Nephron progenitor cell (in vitro differentiated cells): Measurements from ENCODE around the gene ANKUB1.

ENCODE experiments used
- DNase-seq: peaks from one replicate; pipeline ENCODE4 v3.0.0; 2021
- H3K27ac Mint-ChIP-seq: 2 replicates; pipeline ENCODE4 v1.8.0; 2021; ENCODE audit warnings: mild to moderate bottlenecking, moderate library complexity, mixed read lengths
- H3K27me3 Mint-ChIP-seq: 2 replicates; pipeline ENCODE4 v1.8.0; 2021; ENCODE audit warnings: mild to moderate bottlenecking, low read depth, mixed read lengths; ENCODE audit not compliant: poor library complexity
- H3K36me3 Mint-ChIP-seq: 2 replicates; pipeline ENCODE4 v1.8.0; 2021; ENCODE audit warnings: low read depth, mixed read lengths
- H3K4me1 Mint-ChIP-seq: 2 replicates; pipeline ENCODE4 v1.8.0; 2021; ENCODE audit warnings: mixed read lengths
- H3K4me3 Mint-ChIP-seq: 2 replicates; pipeline ENCODE4 v1.8.0; 2021; ENCODE audit warnings: mild to moderate bottlenecking, moderate library complexity, mixed read lengths
- H3K9me3 Mint-ChIP-seq: 2 replicates; pipeline ENCODE4 v1.8.0; 2021; ENCODE audit warnings: mild to moderate bottlenecking, moderate library complexity, mixed read lengths
- CTCF ChIP-seq: fragments of 200-600 bp; sonication (generic); IDR thresholded peaks from 2 replicates; pipeline ENCODE4 v1.5.0; 2021; ENCODE audit warnings: antibody characterized with exemption

ANKUB1 gene

GRCh38 chr3:149812606-149813366, 20.4 kb upstream of the ANKUB1 start, which contains the start of gene RNF13:
Gene RNF13 (plus strand): TSS chr3:149813215. CDS start chr3:149846027, 32,812 bp downstream.
- Mint-ChIP-seq H3K27ac (peak within 1 kb of the TSS; percentile 94), H3K9me3 (no peaks in the 10 kb centered on the region), H3K4me1 (peaks cover 36% of the 10 kb centered on the region), H3K27me3 (no peaks in the 10 kb centered on the region), H3K36me3 (no peaks in the 10 kb centered on the region), H3K4me3 (peak within 1 kb of the TSS; percentile 94)
- no peak for TF ChIP-seq CTCF
- peak; percentile 93 for DNase-seq

DNA sequence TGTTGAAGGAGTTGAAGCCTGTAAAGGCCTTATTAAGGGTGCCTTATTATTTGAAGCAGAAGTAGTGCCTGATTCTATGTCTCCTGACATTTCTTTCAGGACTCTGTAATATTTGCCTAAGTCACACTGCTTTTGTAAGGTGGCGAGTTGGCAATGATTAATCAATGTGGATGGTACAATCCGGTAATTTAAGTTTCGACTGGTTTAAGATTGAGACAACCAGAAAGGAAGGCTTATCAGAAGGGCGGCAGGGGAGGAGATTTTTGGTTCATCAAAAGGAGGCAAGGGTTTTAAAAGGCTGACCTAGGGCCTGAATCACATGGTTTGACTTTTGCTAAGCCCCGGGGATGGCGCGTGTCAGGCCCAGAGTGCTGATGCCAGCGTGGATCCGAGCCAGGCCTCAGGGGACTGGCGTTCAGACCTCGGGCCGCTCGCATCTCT, 19.8 kb upstream of the ANKUB1 start:
- Mint-ChIP-seq H3K36me3 (no peaks in the 10 kb centered on the region), H3K27ac (peak overlapping the region; percentile 40), H3K4me1 (peaks cover 36% of the 10 kb centered on the region), H3K27me3 (no peaks in the 10 kb centered on the region), H3K9me3 (no peaks in the 10 kb centered on the region), H3K4me3 (peak overlapping the region; percentile 94)
- no peak for TF ChIP-seq CTCF
- no peak for DNase-seq

DNA sequence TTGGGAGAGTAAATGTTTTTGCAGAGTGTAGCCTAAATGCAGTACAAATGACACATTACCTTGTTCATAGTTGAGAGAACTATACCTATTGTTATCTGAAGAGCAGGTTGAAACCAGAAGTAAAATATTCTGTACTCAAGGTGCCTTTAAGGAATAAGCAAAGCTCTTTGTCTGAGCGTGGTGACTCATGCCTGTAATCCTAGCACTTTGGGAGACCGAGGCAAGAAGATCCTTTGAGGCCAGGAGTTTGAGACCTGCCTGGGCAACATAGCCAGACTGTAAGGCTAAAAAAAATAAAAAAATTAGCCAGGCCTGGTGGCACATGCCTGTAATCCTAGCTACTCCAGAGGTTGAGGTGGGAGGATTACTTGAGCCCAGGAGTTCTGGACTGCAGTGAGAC, 18.5 kb upstream of the ANKUB1 start:
- DNase-seq: no peak
- Mint-ChIP-seq H3K4me1 (peaks cover 30% of the 10 kb centered on the region), H3K27ac (no peak overlapping the region), H3K9me3 (no peaks in the 10 kb centered on the region), H3K36me3 (no peaks in the 10 kb centered on the region), H3K27me3 (peaks cover 4% of the 10 kb centered on the region), H3K4me3 (no peak overlapping the region)
- no peak for TF ChIP-seq CTCF

DNA sequence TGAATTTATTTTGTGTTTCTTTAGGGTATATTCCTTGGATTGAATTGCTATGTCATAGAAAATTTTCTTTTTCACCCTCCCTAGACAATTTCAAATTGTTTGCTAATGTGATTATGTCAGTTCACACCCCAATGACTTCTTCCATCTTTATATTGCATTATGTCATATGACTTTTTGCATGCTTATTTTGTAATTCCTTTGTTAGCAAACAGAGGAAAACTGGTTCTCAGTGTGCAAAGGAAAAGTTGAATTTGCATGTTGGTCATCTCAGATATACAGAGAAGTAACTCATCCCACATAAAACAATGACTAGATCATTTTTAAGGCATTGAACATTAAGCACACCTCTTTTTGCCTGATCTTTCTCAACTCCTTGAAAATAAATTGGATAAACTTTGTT, 17.3 kb upstream of the ANKUB1 start:
- H3K9me3 Mint-ChIP-seq: no peaks in the 10 kb centered on the region
- H3K27me3 Mint-ChIP-seq: peaks cover 7% of the 10 kb centered on the region
- TF ChIP-seq CTCF: no peak
- H3K27ac Mint-ChIP-seq: no peak overlapping the region
- no peak overlapping the region for H3K4me3 Mint-ChIP-seq
- H3K36me3 Mint-ChIP-seq: no peaks in the 10 kb centered on the region
- no peak for DNase-seq
- peaks cover 18% of the 10 kb centered on the region for H3K4me1 Mint-ChIP-seq

GRCh38 chr3:149808209-149808829, 16.0 kb upstream of the ANKUB1 start:
- peak; percentile 81 for TF ChIP-seq CTCF
- Mint-ChIP-seq H3K4me1 (peaks cover 6% of the 10 kb centered on the region), H3K36me3 (no peaks in the 10 kb centered on the region), H3K4me3 (no peak overlapping the region), H3K9me3 (no peaks in the 10 kb centered on the region), H3K27ac (no peak overlapping the region), H3K27me3 (peaks cover 7% of the 10 kb centered on the region)
- peak; percentile 58 for DNase-seq
